Measurements from ENCODE around the gene REV3L.

DNA sequence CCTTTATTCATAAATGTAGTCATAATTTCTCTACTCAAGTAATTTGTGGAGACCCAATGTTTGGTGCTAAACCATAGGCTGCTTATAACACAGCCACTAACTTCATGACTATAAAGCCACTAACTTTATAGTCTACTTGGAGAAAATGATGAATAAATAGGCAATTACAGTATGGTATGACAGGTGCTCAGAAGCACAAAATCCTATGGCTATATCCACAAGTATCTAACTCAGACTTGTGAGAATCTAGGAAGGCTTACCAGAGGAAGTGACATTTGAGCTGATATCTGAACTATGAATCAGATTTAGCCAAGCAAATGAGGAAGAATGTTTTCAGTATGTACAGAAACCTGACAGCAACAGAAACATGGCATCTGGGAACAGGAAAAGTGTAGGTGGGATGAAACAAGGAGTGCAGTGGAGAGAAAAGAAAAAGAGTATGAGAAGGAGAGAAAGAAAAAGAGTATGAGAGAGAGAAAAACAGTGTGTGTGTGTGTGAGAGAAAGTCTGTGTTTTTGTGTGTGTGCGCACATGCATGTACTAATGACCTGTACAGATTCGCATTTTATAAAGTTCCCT, 59.9 kb downstream of the REV3L start:
- TF ChIP-seq, protein P1, sequence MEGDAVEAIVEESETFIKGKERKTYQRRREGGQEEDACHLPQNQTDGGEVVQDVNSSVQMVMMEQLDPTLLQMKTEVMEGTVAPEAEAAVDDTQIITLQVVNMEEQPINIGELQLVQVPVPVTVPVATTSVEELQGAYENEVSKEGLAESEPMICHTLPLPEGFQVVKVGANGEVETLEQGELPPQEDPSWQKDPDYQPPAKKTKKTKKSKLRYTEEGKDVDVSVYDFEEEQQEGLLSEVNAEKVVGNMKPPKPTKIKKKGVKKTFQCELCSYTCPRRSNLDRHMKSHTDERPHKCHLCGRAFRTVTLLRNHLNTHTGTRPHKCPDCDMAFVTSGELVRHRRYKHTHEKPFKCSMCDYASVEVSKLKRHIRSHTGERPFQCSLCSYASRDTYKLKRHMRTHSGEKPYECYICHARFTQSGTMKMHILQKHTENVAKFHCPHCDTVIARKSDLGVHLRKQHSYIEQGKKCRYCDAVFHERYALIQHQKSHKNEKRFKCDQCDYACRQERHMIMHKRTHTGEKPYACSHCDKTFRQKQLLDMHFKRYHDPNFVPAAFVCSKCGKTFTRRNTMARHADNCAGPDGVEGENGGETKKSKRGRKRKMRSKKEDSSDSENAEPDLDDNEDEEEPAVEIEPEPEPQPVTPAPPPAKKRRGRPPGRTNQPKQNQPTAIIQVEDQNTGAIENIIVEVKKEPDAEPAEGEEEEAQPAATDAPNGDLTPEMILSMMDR (IDR thresholded peaks at IDR 0.05), result no peak
- TF ChIP-seq POLR2A (IDR thresholded peaks at IDR 0.05) (no peak), POLR2AphosphoS5 (IDR thresholded peaks at IDR 0.05) (no peak)
